SIG-M5 treated with dmso at 0.1 percent for 504 hours (cell line): ENCODE data around the gene NBPF3.
"Not testable (repeated sequence)": the region's sequence is repeated elsewhere in the genome, so short reads cannot be mapped to it uniquely, and the experiment has no call there.

Experiments used
- DNase-seq: peaks from one replicate; lab custom pipeline; 2025; ENCODE audit not compliant: unreplicated experiment; lab: John Stamatoyannopoulos, UW

NBPF3 gene, protein sequence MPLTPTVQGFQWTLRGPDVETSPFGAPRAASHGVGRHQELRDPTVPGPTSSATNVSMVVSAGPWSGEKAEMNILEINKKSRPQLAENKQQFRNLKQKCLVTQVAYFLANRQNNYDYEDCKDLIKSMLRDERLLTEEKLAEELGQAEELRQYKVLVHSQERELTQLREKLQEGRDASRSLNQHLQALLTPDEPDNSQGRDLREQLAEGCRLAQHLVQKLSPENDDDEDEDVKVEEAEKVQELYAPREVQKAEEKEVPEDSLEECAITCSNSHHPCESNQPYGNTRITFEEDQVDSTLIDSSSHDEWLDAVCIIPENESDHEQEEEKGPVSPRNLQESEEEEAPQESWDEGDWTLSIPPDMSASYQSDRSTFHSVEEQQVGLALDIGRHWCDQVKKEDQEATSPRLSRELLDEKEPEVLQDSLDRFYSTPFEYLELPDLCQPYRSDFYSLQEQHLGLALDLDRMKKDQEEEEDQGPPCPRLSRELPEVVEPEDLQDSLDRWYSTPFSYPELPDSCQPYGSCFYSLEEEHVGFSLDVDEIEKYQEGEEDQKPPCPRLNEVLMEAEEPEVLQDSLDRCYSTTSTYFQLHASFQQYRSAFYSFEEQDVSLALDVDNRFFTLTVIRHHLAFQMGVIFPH

DNA sequence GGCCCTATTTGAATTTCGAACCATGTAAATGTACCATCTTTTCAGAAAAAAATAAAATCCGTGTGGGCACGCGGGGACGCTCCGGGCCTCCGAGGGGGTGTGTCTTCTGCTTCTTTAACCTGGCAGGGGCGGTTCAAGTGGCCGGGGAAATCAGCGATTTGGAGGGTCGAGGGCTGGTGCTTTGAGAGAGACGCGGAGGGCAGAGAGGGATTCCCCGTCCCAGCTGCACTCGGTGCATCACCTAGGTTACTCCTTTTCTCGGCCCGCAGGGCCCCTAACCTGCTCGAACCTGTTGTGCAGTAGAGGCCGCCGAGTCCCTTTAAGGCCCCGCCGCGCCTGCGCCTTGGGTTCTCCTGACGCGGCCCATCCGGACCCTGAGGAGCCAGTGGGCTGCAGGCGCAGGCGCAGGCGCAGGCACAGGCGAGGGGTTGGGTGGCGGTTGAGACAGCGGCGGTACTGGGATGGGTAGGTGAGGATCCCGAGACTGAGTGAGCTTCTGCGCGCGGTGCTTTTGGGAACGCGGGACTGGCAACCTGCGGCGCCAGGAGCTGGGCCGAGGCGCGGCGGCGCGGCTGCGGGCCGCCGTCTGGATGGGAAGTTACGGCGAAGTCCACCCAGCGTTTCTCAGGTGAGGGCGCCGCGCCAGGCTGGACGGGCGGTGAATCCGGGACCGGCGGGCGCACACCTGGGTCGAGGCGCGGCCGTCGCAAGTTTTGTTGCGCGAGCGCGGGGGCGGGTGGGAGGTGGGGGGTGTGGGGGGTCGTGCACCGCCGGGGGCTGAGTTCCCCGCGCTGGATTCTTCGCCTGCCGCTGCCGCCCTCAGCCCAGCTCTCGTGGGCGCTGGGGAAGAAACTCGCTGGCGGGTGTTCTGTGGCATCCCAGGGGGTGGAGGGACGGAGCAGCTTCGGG is at the start of gene NBPF3:
Gene NBPF3 (plus strand): TSS at position 417 of the 909 bp plus-strand sequence. CDS start 4,950 bp downstream, outside the sequence.
- DNase-seq = peak; percentile 84

DNA sequence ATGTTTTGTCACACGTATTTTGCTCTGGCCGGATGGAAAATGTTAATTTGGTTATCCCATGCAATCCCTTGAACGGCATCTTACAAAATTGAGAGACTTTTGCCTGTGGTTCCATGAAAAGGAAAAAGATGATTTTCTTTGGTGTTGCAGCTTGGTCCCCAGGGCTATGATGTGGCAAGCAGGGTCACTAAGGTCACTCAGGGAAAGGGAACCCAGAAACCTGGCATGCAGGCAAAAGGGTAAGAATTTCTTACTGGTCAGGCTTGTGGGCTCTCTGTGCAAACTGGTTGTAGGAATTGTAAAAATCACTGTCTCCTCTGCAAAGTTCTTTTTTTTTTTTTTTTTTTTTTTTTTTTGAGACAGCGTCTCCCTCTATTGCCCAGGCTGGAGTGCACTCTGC is 48.4 kb upstream of the NBPF3 start:
- DNase-seq = no peak

DNA sequence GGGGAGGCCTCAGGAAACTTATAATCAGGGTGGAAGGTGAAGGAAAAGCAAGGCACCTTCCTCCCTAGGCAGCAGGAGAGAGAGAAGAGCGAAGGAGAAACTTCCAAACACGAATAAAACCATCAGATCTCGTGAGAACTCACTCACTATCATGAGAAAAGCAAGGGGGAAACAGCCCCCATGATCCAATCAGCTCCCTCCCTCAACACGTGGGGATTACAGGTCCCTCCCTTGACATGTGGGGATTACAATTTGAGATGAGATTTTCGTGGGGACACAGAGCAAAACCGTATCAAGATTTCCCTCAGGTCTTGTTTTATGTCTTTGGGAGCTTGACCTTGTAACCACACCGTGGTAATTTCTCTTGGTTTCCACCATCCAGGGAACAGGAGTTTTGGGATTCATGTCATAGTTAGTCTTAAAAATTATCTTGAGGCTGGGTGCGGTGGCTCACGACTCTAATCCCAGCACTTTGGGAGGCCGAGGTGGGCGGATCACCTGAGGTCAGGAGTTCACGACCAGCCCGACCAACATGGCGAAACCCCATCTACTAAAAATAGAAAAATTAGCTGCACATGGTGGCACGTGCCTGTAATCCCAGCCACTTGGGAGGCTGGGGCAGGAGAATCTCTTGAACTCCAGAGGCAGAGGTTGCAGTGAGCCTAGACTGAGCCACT is 47.2 kb upstream of the NBPF3 start:
- no peak for DNase-seq

DNA sequence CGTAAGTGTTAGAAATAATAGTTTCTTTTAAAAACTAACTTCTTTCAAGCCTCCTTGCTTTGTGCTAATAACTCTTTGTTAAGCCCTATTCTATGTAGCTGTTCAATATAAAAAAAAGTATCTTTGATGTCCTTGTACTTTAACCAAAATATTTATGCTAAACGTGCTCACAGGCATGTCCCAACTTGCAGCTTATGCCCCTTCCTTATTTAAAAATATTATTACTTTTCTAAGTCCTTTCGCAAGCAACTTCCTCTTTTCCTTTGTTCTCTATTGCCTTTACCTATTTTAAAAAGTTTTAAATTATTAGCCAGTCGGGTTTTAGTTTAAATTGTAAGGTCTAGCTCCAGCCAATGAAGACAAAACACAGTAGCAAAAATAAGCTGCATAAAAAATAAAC is 43.4 kb upstream of the NBPF3 start:
- DNase-seq = peak; percentile 54

DNA sequence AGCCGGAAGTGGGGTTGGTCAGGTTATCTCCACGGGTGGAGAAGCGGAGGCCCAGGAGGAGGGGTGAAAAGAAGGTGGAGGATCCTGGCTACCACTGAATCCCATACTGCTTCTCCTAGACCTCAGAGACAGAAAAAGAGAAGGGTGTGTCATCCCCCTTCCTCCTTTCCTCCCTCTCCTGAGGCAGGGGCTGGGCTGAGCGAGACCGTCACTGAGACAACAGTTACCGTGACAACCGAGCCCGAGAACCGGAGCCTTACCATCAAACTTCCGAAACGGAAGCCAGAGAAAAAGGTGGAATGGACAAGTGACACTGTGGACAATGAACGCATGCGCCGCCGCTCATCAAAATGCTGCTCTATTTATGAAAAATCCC is 42.1 kb upstream of the NBPF3 start:
- no peak for DNase-seq

DNA sequence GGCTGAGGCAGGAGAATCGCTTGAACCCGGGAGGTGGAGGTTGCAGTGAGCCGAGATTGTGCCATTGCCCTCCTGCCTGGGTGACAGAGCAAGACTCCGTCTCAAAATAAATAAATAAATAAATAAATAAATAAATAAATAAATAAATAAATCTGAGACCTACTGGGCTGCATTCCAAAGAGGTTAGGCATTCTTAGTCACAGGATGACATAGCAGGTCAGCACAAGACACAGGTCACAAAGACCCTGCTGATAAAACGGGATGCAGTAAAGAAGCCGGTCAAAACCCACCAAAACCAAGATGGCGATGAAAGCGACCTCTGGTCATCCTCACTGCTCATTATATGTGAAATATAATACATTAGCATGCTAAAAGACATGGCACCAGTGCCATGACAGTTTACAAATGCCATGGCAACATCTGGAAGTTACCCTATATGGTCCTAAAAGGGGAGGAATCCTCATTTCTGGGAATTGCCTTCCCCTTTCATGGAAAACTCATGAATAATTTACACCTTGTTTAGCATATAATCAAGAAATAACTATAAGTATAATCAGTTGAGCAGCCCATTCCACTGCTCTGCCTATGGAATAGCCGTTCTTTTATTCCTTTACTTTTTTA is 38.1 kb upstream of the NBPF3 start:
- not testable (repeated sequence) for DNase-seq

DNA sequence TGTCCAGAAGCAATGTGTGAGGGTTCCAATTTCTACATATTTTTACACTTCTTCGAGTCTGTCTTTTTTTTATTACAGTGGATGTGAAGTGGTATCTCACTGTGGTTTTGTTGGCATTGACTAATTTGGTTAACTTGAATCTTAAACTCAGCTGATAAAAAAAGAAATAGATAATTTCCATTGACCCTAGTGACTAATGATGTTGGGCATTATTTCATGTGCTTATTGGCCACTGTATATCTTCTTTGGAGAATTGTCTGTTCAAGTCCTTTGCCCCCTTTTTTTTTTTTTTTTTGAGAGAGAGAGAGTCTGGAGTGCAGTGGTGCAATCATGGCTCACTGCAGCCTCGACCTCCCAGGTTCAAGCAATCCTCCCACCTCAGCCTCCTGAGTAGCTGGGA is 33.3 kb upstream of the NBPF3 start:
- no peak for DNase-seq

DNA sequence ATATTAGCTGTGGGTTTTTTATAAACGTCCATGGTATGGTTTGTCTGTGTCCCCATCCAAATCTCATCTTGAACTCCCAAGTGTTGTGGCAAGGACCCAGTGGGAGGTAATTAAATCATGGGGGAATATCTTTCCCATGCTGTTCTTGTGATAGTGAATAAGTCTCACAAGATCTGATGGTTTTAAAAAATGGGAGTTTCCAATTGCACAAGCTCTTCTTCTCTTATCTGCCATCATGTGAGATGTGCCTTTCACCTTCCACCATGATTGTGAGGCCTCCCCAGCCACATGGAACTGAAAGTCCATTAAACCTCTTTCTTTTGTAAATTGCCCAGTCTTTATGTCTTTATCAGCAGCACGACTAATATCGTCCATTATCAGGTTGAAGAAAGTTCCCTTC is 30.0 kb upstream of the NBPF3 start:
- not testable (repeated sequence) for DNase-seq

DNA sequence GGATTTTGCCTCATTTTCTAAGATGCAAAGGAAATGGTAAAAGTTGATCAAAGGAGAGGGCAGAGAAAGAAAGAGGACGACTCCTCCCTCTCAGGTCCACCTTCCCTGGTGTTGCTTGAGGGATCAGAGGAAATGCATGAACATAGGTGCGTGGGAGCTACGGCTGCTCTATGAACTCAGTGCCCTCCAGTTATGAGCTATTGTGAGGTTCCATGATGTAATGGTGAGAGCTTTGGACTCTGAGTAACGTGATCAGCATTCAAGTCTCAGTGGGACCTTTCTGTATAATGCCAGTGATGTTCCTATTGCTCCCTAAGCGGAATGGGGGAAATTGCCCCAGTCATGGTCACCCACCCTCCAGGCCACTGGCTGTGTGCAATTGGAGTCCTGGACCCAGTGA is 25.9 kb upstream of the NBPF3 start:
- no peak for DNase-seq

DNA sequence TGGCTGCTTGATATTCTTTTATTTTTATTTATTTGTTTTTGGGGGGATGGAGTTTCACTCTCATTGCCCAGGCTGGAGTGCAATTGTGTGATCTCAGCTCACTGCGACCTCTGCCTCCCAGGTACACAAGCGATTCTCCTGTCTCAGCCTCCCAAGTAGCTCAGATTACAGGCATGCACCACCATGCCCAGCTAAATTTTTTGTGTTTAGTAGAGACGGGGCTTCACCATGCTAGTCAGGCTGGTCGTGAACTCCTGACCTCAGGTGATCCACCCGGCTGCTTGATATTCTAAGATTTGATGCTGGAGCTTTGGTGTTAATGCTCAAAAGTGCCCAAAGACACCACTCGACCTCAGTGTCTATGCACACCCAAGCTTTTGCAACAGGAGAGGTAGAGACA is 19.6 kb upstream of the NBPF3 start:
- DNase-seq = not testable (repeated sequence)

DNA sequence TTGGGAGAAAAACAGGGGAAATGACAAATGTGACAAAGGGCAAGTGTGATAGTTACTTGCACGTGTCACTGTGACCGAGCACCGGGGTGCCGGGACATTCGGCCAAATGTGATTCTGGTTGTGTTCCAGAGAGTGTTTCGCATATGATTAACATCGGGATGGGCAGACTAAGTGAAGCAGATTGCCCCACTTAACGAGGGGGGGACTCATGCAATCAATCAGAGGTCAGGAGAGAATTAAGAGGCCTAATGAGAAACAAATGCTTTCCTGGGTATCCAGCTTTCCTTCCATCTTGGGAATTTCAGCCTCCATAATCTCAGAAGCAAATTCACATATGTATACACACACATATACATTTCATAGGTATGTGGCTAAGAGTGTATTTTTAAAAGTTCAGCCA is 18.6 kb upstream of the NBPF3 start:
- not testable (repeated sequence) for DNase-seq

DNA sequence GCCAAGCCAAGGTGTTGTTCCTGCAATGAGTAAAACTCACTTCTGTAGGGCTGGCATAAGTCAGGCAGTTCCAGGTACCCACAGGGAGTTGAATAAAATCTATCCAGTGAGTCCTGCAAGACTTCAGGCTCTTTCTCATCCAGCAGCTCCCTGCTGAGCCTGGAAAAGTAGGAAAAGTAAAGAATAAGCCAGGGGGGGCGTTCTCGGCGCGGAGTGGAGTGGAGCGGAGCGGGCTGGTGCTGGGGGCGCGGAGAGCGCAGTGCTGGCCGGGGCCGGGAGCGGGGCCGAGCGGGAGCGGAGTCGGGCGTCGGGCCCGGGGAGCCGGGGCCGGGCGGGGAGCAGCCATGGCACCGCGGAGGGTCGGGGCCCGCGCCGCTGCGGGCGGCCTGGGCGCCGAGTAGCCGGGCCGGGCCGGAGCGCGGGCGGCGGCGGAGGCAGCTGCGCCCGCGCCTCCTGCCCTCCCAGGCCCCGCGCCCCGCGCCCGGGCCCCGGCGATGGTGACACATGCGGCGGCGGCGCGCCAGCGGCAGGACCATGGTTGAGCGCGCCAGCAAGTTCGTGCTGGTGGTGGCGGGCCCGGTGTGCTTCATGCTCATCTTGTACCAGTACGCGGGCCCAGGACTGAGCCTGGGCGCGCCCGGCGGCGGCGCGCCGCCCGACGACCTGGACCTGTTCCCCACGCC is 12.0 kb upstream of the NBPF3 start:
- DNase-seq = not testable (repeated sequence)

DNA sequence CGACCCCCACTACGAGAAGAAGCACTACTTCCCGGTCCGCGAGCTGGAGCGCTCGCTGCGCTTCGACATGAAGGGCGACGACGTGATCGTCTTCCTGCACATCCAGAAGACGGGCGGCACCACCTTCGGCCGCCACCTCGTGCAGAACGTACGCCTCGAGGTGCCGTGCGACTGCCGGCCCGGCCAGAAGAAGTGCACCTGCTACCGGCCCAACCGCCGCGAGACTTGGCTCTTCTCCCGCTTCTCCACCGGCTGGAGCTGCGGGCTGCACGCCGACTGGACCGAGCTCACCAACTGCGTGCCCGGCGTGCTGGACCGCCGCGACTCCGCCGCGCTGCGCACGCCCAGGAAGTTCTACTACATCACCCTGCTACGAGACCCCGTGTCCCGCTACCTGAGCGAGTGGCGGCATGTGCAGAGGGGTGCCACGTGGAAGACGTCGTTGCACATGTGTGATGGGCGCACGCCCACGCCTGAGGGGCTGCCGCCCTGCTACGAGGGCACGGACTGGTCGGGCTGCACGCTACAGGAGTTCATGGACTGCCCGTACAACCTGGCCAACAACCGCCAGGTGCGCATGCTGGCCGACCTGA is 11.4 kb upstream of the NBPF3 start:
- not testable (repeated sequence) for DNase-seq

DNA sequence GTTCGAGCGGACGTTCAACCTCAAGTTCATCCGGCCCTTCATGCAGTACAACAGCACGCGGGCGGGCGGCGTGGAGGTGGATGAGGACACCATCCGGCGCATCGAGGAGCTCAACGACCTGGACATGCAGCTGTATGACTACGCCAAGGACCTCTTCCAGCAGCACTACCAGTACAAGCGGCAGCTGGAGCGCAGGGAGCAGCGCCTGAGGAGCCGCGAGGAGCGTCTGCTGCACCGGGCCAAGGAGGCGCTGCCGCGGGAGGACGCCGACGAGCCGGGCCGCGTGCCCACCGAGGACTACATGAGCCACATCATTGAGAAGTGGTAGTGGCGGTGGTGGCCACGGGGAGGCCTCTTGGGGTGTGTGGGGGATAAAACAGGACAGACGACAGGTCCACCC is 10.7 kb upstream of the NBPF3 start:
- DNase-seq = not testable (repeated sequence)

DNA sequence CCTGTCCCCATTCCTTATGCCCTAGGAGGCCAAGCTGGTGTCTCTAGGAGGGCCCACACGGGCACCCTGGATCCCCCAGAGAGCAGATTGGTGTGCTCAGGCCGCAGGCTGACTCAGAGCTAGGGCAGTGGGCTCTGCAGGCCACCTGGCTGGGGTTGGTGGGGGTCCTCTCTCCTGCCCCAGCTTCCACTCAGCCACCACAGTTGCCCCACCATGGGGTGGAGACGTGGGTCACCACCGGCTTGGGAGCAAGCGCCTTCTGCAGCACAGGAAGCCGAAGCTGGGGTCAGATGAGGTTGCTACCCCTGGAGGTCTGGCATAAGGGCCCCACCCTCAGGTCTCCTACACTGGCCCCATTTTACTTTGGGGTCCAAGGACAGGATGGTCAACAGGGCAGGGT is 9.1 kb upstream of the NBPF3 start:
- DNase-seq = not testable (repeated sequence)

DNA sequence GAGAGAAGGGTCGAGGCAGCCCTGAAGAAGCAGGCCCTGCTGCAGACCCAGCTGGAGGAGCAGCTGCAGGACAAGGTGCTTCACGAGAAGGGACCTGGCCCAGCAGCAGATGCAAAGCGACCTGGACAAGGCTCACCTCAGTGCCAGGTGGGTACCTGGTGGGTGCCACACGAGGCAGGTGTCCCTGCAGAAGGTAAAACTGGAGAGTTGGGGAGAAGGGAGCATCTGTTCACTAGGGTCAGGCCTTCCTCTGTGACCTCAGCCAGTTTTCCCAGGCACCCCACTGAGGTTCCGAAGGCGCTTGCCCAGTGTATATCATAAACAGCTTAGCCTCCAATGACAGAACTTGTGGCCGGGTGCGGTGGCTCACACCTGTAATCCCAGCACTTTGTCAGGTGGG is 5.5 kb upstream of the NBPF3 start:
- DNase-seq = no peak

DNA sequence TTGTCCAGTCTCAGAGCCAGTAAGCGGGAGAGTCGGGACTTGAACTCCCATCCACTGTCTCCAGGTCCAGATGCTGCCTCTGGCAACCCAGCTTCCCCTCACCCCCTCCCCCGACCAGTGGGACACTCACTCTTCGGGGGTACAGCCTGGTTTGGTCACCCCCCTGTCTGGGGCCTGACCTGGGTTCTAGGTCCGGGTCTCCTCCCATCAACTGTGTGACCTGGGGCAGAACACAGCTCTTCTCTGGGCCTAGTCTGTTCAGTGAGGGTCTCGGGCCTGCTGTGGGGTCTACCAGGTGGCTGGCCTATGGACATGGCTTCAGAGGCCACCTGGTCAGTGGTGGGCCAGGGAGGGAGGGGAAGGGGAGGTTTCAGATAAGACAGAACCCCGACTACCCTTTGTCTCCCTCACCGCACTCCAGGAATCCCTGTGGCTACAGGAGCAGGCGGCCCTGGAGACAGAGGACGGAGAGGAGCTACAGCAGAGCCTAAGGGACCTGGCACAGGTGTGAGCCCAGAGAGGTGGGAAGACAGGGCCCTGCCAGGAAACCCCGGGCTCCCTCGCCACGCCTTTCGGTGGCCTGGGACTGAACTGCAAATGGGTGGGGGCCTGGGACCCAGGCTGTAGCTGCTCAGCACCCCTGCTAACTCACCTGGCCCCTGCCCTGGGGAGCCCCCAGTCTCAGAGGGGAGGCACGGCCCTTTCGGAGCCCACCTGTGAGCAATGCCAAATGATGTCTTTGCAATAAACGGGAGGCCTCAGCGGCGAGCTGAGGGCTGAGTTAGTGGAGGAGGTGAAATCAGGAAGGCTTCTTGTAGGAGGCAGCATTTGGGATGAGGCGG is 4.1 kb upstream of the NBPF3 start:
- DNase-seq = no peak

DNA sequence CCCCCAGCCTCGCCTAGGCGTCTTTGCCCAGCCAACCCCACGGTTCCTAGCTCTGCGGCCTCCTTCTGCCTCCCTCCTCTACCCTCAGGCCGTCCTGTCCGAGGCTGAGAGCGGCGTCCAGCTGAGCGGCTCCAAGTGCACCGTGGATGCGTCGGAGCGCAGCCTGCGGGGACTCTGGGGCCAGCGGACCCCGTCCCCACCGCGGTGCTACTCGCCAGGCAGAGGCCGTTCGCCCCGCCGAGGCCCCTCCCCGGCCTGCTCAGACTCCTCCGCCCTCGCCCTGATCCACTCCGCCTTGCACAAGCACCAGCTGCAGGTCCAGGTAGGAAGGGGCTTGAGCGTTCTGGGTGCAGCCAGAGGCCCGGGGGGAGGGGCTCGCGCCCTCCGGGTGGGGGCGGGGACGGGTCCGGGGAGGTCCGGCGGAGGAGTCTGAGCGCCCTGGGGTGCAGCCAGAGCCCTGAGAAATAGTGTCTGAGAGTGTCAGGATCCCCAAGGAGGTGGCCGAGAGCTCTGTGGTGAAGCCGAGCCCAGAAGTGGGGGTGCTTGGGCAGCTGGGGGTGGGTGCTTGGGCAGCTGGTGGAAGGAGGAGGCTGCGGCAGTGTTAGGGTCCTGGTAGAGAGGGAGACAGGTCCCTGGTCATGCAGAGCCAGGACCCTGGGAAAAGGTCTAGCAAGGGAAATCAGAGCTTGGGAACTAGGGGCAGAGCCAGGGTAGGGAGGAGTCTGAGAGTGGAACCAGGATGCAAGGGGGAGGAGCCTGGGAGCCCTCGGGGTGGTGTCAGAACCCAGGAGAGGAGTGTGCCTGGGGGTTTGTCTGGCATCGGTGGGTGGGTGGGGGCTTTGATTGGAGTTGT is 3.2 kb upstream of the NBPF3 start:
- no peak for DNase-seq
